ENCODE results near the gene HDAC9. TPM values are rescaled to one million over a fixed set of nuclear protein-coding genes. Genes with fewer than 3 reads are reported as not detected.

The HDAC9 gene
- total RNA-seq, 4 donors from 2014 or later, result 3.0 to 14.0 (median 5.6) TPM

DNA sequence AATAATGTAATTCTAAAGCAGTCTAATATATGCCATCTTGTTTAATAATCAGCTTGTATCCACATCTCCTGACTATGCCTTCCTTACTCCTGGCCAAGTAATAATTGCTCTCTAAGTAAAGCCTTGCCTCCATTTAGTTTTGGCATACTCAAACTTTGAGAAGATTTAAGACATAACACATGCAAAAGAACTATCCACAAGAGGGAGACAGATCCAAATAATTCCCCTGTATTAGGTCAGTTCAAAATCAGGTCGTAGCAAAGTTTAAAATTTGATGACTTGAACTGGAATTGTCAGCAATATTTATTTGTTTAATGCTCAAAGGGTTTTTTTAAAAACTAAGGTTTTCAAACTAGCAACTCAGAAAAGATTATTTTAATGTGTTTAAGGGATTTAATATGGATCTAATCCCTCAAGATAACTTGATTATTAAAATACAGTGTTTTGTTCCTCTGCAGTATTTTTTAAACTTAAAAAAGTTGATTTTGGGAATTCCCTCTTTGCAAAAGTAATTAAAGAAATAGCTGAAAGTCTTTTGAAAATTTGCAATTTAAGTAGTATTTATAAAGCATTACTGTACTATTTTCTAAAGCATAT lies 95.3 kb downstream of the HDAC9 start:
- no peaks in the 10 kb centered on the region for H3K4me1 ChIP-seq
- intact Hi-C loops (cut with DNase I; ENCODE audit: low total_unique reads) (loop anchor here (2.0 kb wide), 1 partner anchor 76 kb away; no protein-coding TSS in a partner anchor), in situ Hi-C loops (cut with MboI; ENCODE audit: low sequenced_read_pairs in 4 of 4) (no loop called here)

DNA sequence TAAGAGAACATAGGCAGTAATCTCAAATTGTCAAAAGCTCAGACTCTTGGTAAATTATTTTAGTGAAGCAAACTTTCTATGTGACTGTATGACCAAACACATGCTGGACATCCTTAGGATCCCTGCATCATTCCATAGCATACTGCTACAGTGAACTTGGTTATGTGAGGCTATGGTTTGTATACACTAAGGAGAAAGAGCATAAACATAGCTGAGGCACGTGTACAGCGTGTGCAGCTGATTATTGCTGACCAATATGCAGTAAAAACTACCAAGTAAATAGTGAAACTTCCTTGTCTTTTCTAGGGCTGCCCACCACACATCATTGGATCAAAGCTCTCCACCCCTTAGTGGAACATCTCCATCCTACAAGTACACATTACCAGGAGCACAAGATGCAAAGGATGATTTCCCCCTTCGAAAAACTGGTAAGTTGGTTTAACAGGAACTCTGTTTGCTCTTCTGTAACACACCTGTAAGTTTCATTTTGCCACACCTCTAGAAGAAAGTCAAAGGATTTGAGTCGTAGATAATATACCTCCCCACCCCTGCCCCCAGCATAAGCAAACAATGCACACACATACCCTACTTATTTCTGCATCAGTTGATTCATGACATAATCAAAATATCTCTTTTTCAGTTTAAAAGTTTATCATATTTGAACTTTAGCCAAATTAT lies 98.2 kb downstream of the HDAC9 start:
- peaks cover 0 to 21% of the 10 kb centered on the region in 2 donors for H3K36me3 ChIP-seq
- in situ Hi-C loops (cut with MboI; ENCODE audit: low sequenced_read_pairs in 4 of 4), result no loop called here

More for the DNA sequence above, 95.3 kb downstream of the HDAC9 start:
- Histone ChIP-seq H3K9me3 (no peaks in the 10 kb centered on the region), H3K36me3 (peaks cover 0 to 21% of the 10 kb centered on the region in 2 donors), H3K27me3 (no peaks in the 10 kb centered on the region), H3K4me3 (no peak overlapping the region), H3K27ac (no peak overlapping the region)
- DNase-seq, result no peak
- TF ChIP-seq, protein P1, sequence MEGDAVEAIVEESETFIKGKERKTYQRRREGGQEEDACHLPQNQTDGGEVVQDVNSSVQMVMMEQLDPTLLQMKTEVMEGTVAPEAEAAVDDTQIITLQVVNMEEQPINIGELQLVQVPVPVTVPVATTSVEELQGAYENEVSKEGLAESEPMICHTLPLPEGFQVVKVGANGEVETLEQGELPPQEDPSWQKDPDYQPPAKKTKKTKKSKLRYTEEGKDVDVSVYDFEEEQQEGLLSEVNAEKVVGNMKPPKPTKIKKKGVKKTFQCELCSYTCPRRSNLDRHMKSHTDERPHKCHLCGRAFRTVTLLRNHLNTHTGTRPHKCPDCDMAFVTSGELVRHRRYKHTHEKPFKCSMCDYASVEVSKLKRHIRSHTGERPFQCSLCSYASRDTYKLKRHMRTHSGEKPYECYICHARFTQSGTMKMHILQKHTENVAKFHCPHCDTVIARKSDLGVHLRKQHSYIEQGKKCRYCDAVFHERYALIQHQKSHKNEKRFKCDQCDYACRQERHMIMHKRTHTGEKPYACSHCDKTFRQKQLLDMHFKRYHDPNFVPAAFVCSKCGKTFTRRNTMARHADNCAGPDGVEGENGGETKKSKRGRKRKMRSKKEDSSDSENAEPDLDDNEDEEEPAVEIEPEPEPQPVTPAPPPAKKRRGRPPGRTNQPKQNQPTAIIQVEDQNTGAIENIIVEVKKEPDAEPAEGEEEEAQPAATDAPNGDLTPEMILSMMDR (IDR thresholded peaks at IDR 0.05 in 4 of 5, conservative IDR thresholded peaks at IDR 0.05 in 1 of 5), result peak in 4 of 5 experiments; percentile 31 to 41 (median 38)
- TF ChIP-seq POLR2A (IDR thresholded peaks at IDR 0.05), result no peak
- ATAC-seq, result no peak

DNA sequence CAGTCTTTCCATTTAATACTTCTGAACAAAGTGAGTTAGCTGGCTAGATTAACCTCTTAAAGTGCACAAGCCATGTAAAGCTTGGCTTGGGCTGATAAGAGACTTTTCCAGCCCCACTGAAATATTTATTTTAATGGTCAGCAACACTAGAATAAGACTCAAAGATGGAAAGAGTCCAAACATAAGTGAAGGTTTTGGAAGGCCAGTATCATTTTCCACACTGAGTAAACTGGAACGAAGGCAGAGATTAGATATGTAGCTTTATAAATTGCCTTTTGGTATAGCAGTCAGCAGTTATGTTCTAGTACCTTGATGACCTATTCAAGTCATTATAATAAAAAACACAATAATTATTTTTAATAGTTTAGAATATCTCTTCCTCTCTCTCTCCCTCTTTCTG lies 102.2 kb downstream of the HDAC9 start:
- DNase-seq, result no peak
- ATAC-seq, result no peak
- Histone ChIP-seq H3K4me1 (no peaks in the 10 kb centered on the region), H3K27me3 (no peaks in the 10 kb centered on the region), H3K36me3 (peaks cover 0 to 55% of the 10 kb centered on the region in 2 donors), H3K27ac (no peak overlapping the region), H3K4me3 (no peak overlapping the region), H3K9me3 (no peaks in the 10 kb centered on the region)
- intact Hi-C loops (cut with DNase I; ENCODE audit: low total_unique reads), result no loop called here
- no peak for TF ChIP-seq POLR2A (IDR thresholded peaks at IDR 0.05)
- TF ChIP-seq, protein P1 (IDR thresholded peaks at IDR 0.05 in 4 of 5, conservative IDR thresholded peaks at IDR 0.05 in 1 of 5), result no peak
- in situ Hi-C loops (cut with MboI; ENCODE audit: low sequenced_read_pairs in 4 of 4), result no loop called here

More for the DNA sequence above, 98.2 kb downstream of the HDAC9 start:
- no peaks in the 10 kb centered on the region for H3K4me1 ChIP-seq
- H3K4me3 ChIP-seq, result no peak overlapping the region
- TF ChIP-seq, protein P1 (IDR thresholded peaks at IDR 0.05 in 4 of 5, conservative IDR thresholded peaks at IDR 0.05 in 1 of 5), result no peak
- TF ChIP-seq POLR2A (IDR thresholded peaks at IDR 0.05), result no peak
- H3K27me3 ChIP-seq, result no peaks in the 10 kb centered on the region
- ATAC-seq (no peak), DNase-seq (no peak)
- no peak overlapping the region for H3K27ac ChIP-seq
- no peaks in the 10 kb centered on the region for H3K9me3 ChIP-seq
- intact Hi-C loops (cut with DNase I; ENCODE audit: low total_unique reads), result no loop called here

DNA sequence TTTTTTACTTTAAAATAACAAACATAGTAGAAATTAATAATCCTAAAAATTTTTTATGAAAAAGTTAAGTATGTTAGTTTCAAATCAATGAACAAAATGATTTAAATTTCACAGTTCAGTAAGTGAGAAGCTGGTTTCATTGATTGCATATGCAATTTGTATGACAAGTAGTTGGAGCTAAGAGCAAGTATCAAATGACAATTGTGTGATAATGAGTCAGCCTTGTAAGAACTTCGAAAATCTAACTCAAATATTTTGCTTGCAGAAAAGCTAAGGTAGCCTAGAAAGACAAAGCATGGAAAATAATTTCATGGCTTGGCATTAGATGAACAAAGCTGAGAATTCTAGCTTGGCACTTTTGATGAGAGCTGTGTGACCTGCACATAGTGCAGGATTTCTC lies 111.5 kb downstream of the HDAC9 start:
- intact Hi-C loops (cut with DNase I; ENCODE audit: low total_unique reads), result no loop called here
- Histone ChIP-seq H3K27me3 (no peaks in the 10 kb centered on the region), H3K27ac (no peak overlapping the region), H3K4me3 (no peak overlapping the region), H3K9me3 (no peaks in the 10 kb centered on the region), H3K4me1 (no peaks in the 10 kb centered on the region), H3K36me3 (peaks cover 0 to 44% of the 10 kb centered on the region in 2 donors)
- in situ Hi-C loops (cut with MboI; ENCODE audit: low sequenced_read_pairs in 4 of 4), result no loop called here
- no peak for DNase-seq
- ATAC-seq, result no peak
- TF ChIP-seq POLR2A (IDR thresholded peaks at IDR 0.05), result no peak
- TF ChIP-seq, protein P1 (IDR thresholded peaks at IDR 0.05 in 4 of 5, conservative IDR thresholded peaks at IDR 0.05 in 1 of 5), result no peak
